GM21528 (cell line): Measurements from ENCODE around the gene PTPRA.

Experiments used
- ATAC-seq: cut with Tn5 transposase; IDR thresholded peaks from one replicate; pipeline ENCODE4 v1.9.1; 2021; ENCODE audit warnings: mild to moderate bottlenecking, moderate library complexity; ENCODE audit not compliant: unreplicated experiment, low FRiP score

Gene PTPRA

GRCh38 chr20:2849529-2849928 is 23.8 kb upstream of the PTPRA start:
- ATAC-seq: no peak

- no peak for ATAC-seq
These were observed 22.2 kb upstream of the PTPRA start for GRCh38 chr20:2851086-2851485.

GRCh38 chr20:2858591-2858990 is 14.7 kb upstream of the PTPRA start:
- ATAC-seq: no peak

- no peak for ATAC-seq
These were observed 13.8 kb upstream of the PTPRA start for GRCh38 chr20:2859330-2860121.

GRCh38 chr20:2864626-2865025 is 8.7 kb upstream of the PTPRA start:
- ATAC-seq: no peak

- ATAC-seq: no peak
These were observed 8.2 kb upstream of the PTPRA start for GRCh38 chr20:2865101-2865500.

GRCh38 chr20:2865630-2866029 is 7.7 kb upstream of the PTPRA start:
- no peak for ATAC-seq

GRCh38 chr20:2866236-2866635 is 7.0 kb upstream of the PTPRA start:
- no peak for ATAC-seq

- ATAC-seq: no peak
These were observed 6.0 kb upstream of the PTPRA start for GRCh38 chr20:2867081-2867864.

- no peak for ATAC-seq
These were observed 3.9 kb upstream of the PTPRA start for GRCh38 chr20:2869381-2869780.

- no peak for ATAC-seq
These were observed 2.2 kb upstream of the PTPRA start for GRCh38 chr20:2871111-2871465.

- peak; percentile 3 for ATAC-seq
These were observed 1.4 kb upstream of the PTPRA start for GRCh38 chr20:2871661-2872458.

GRCh38 chr20:2872459-2873009 is 747 bp upstream of the PTPRA start:
- ATAC-seq: peak; percentile 19

GRCh38 chr20:2873747-2874041 is 413 bp downstream of the PTPRA start:
- no peak for ATAC-seq

GRCh38 chr20:2874456-2874855 is 1.2 kb downstream of the PTPRA start:
- ATAC-seq: no peak

- ATAC-seq: no peak
These were observed 2.5 kb downstream of the PTPRA start for GRCh38 chr20:2875690-2876203.

GRCh38 chr20:2878515-2878914 is 5.2 kb downstream of the PTPRA start:
- no peak for ATAC-seq

- ATAC-seq: no peak
These were observed 5.9 kb downstream of the PTPRA start for GRCh38 chr20:2879146-2879545.

GRCh38 chr20:2880650-2881049 is 7.4 kb downstream of the PTPRA start:
- no peak for ATAC-seq

GRCh38 chr20:2883726-2884637 is 10.7 kb downstream of the PTPRA start:
- no peak for ATAC-seq
